Measurements from ENCODE around the gene NUP54. TPM values are rescaled to one million over a fixed set of nuclear protein-coding genes. Genes with fewer than 3 reads are reported as not detected.

Gene NUP54
- total RNA-seq, 4 donors from 2014 or later, result 37.7 to 49.7 (median 48.8) TPM

Other genes with a start within 250 kb of the NUP54 start
- not detected for gene PPEF2, start 245.9 kb downstream of the NUP54 start, total RNA-seq
- gene NAAA, start 207.4 kb downstream of the NUP54 start, total RNA-seq, result 10 to 100 TPM; 54.2 to 93.5 (median 68.5) TPM
- gene SDAD1, start 157.5 kb downstream of the NUP54 start, total RNA-seq, result 10 to 100 TPM; 40.7 to 57.1 (median 45.8) TPM
- 1 to 10 TPM in 3 of 4 donors, under 1 TPM in 1; 0.75 to 3.8 (median 1.7) TPM for gene CXCL9, start 140.9 kb downstream of the NUP54 start, total RNA-seq
- gene CXCL10, start 124.9 kb downstream of the NUP54 start, total RNA-seq, result 1 to 10 TPM in 1 of 4 donors, not detected in 3; 2.7 TPM
- 1 to 10 TPM in 1 of 4 donors, not detected in 3; 1.3 TPM for gene CXCL11, start 112.3 kb downstream of the NUP54 start, total RNA-seq
- 1 to 10 TPM in 1 of 4 donors, not detected in 3; 2.1 TPM for gene ART3, start 73.7 kb downstream of the NUP54 start, total RNA-seq
- gene SCARB2, start 65.4 kb upstream of the NUP54 start, total RNA-seq, result 100 to 1,000 TPM; 178 to 271 (median 206) TPM
- 10 to 100 TPM in 3 of 4 donors, 1 to 10 TPM in 1; 9.7 to 16.9 (median 13.7) TPM for gene FAM47E, start 103.3 kb upstream of the NUP54 start, total RNA-seq
- gene STBD1, start 158.3 kb upstream of the NUP54 start, total RNA-seq, result 1 to 10 TPM; 1.0 to 2.5 (median 1.4) TPM